Measurements from ENCODE around the gene P4HB. TPM values are rescaled to one million over a fixed set of nuclear protein-coding genes. Genes with fewer than 3 reads are reported as not detected.
"Not testable (repeated sequence)": the region's sequence is repeated elsewhere in the genome, so short reads cannot be mapped to it uniquely, and the experiment has no call there.

Gene P4HB
- total RNA-seq, 2 donors from 2014 or later: 509 to 2,101 TPM

DNA sequence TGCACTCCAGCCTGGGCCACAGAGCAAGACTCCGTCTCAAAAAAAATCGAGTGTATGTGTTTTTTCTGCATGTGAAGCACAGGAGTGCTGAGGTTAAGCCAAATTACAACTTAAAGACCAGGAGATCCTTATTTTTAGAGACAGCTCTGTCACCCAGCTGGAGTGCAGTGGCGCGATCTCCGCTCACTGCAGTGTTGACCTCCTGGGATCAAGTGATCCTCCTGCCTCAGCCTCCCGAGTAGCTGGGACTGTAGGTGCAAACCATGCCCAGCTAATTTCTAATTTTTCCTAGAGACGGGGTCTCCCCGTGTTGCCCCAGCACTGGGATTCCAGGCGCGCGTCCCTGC lies 18.0 kb downstream of the P4HB start:
- peaks cover 28 to 31% of the 10 kb centered on the region in 2 donors for H3K36me3 ChIP-seq
- H3K9me3 ChIP-seq: no peaks in the 10 kb centered on the region
- peak overlapping the region; percentile 72 to 83 for H3K27ac ChIP-seq
- intact Hi-C loops (cut with DNase I): no loop called here
- H3K27me3 ChIP-seq (replicated peaks; ENCODE audit: insufficient read depth): no peaks in the 10 kb centered on the region
- H3K4me1 ChIP-seq (replicated peaks): no peaks in the 10 kb centered on the region
- no peak for DNase-seq (ENCODE audit: low spot score)
- TF ChIP-seq CTCF (IDR thresholded peaks at IDR 0.05): no peak
- no peak for TF ChIP-seq POLR2AphosphoS5 (IDR thresholded peaks at IDR 0.05)
- TF ChIP-seq POLR2A (IDR thresholded peaks at IDR 0.05): no peak
- H3K4me3 ChIP-seq: no peak overlapping the region
- 89% methylated on average over 11 of the region's 11 CpGs for WGBS

GRCh38 chr17:81841866-81842265 lies 18.5 kb downstream of the P4HB start:
- Histone ChIP-seq H3K27me3 (replicated peaks; ENCODE audit: insufficient read depth) (no peaks in the 10 kb centered on the region), H3K4me1 (replicated peaks) (no peaks in the 10 kb centered on the region), H3K36me3 (peaks cover 26 to 27% of the 10 kb centered on the region in 2 donors), H3K27ac (peak overlapping the region; percentile 72 to 83), H3K9me3 (no peaks in the 10 kb centered on the region), H3K4me3 (peak overlapping the region in 1 of 2 donors; percentile 0)
- intact Hi-C loops (cut with DNase I): no loop called here
- DNase-seq (ENCODE audit: low spot score): no peak
- TF ChIP-seq POLR2AphosphoS5 (IDR thresholded peaks at IDR 0.05) (no peak), CTCF (IDR thresholded peaks at IDR 0.05) (no peak), POLR2A (IDR thresholded peaks at IDR 0.05) (no peak)
- WGBS: 47% methylated on average over 15 of the region's 15 CpGs

DNA sequence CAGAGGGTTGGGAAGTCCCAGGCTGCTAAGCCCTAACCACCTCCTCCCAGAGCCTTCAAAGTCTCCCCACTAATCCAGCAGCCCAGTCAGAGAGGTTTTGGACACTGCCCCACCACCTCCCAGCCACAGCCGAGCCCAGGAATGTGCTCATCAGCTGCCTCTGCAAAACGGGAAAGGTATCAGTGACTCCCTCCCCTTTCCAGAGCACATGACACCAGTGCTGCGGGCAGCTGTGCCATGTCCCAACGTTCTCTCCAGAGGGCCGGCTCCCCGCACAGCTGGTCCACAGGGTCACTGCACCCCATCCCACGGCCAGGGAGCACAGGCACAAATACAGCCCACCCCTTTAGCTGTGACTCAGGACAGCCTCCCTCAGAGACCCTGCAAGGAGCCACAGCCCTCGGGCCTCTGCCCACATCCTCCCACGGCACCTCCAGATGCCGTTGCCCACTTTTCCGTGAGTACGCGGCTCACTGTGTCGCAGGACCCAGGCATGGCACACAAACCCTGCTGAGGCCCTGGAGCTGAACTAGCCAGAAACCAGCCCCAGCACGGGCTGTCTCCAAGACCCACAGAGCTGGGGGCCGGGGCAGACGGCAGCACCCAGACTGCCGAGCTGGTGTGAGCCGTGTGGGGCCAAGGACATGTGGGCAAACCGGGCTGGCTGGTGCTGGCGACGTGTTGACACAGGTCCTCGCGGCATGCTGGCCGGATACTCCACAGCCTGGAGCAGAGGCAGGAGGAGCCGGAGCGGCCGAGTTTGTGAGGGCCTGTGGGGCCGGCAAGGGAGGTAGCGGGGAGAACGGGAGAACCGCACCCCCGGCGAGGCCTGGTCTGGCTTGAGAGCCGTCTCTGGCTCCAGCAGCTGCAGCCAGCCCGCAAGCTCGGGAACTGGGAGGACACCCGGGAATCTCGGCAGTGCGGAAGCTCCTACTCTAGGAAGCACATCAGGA lies 19.2 kb downstream of the P4HB start:
- peak; percentile 92 for DNase-seq (ENCODE audit: low spot score)
- H3K9me3 ChIP-seq: no peaks in the 10 kb centered on the region
- intact Hi-C loops (cut with DNase I): no loop called here
- peak overlapping the region in 1 of 2 donors; percentile 0 for H3K4me3 ChIP-seq
- H3K4me1 ChIP-seq (replicated peaks): no peaks in the 10 kb centered on the region
- TF ChIP-seq POLR2AphosphoS5 (IDR thresholded peaks at IDR 0.05) (peak; percentile 67), CTCF (IDR thresholded peaks at IDR 0.05) (no peak), POLR2A (IDR thresholded peaks at IDR 0.05) (peak; percentile 24)
- 32% methylated on average over 39 of the region's 40 CpGs for WGBS
- peak overlapping the region; percentile 72 to 83 for H3K27ac ChIP-seq
- peaks cover 19 to 21% of the 10 kb centered on the region in 2 donors for H3K36me3 ChIP-seq
- no peaks in the 10 kb centered on the region for H3K27me3 ChIP-seq (replicated peaks; ENCODE audit: insufficient read depth)

DNA sequence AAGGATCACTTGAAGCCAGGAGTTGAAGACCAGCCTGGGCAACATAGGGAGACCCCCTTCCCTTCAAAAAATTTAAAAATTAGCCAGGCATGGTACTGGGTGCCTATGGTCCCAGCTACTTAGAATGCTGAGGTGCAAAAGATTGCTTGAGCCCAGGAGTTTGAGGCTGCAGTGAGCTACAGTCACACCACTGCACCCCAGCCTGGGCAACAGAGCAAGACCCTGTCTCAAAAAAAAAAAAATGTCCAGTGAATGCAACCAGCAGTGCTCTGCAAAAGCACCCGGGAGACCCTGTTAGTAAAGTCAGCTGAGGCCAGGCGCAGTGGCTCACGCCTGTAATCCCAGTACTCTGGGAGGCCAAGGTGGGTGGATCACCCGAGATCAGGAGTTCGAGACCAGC lies 20.3 kb downstream of the P4HB start:
- DNase-seq (ENCODE audit: low spot score); intact Hi-C loops (cut with DNase I); H3K4me3 ChIP-seq; H3K4me1 ChIP-seq (replicated peaks); H3K27me3 ChIP-seq (replicated peaks; ENCODE audit: insufficient read depth); H3K9me3 ChIP-seq: not testable (repeated sequence)
- Histone ChIP-seq H3K27ac (peak overlapping the region; percentile 72 to 83), H3K36me3 (peaks cover 9 to 11% of the 10 kb centered on the region in 2 donors)
- 89% methylated on average over 5 of the region's 5 CpGs for WGBS

DNA sequence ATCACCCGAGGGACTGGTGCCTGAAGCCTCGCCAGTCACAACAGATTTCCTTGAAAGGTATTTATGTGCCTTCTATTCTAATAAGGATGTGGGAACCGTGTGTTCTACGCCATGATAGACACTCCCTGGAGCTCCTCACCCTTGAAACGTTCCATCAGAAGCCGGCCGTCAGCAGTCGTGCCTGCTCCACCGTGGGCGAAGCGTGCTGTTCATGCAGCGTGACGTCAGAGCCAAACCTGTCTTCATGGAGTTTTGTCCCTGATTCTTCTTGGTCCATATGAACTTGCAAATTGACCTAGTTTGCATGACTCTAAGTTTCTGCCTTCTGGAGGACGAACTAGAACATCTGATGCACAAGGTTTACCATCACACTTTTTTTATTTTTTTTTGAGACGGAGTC lies 21.0 kb downstream of the P4HB start:
- intact Hi-C loops (cut with DNase I): no loop called here
- H3K27ac ChIP-seq: peak overlapping the region; percentile 42
- peaks cover 1 to 5% of the 10 kb centered on the region in 2 donors for H3K36me3 ChIP-seq
- DNase-seq (ENCODE audit: low spot score): no peak
- WGBS: 69% methylated on average over 15 of the region's 15 CpGs
- H3K9me3 ChIP-seq: no peaks in the 10 kb centered on the region
- H3K27me3 ChIP-seq (replicated peaks; ENCODE audit: insufficient read depth): no peaks in the 10 kb centered on the region
- TF ChIP-seq CTCF (IDR thresholded peaks at IDR 0.05) (no peak), POLR2A (IDR thresholded peaks at IDR 0.05) (no peak), POLR2AphosphoS5 (IDR thresholded peaks at IDR 0.05) (no peak)
- no peak overlapping the region for H3K4me3 ChIP-seq
- peaks cover under 1% of the 10 kb centered on the region for H3K4me1 ChIP-seq (replicated peaks)
